GM12878 (cell line): ENCODE data around the gene INCA1. TPM values are rescaled to one million over a fixed set of nuclear protein-coding genes. Genes with fewer than 3 reads are reported as not detected.

Experiments
- ATAC-seq: fragments of 200-7000 bp; cut with Tn5 transposase; 3 replicates; pipeline ENCODE4 v1.9.1; 2020; ENCODE audit warnings: mild to moderate bottlenecking, moderate library complexity
- BruUV-seq: library from RNA; stranded (reverse); fragments of 400-500 nt; replicated peaks from 2 replicates; lab custom pipeline; 2021; lab: Mats Ljungman, UMichigan
- CTCF ChIA-PET: fragments of 300-600 bp; sonication (Branson Sonifier 250); formaldehyde crosslinking; extraction: SDS; loops from one replicate; lab custom pipeline; 2021; ENCODE audit warnings: inconsistent platforms; lab: Yijun Ruan, JAX
- POLR2A ChIA-PET: fragments of 350-600 bp; formaldehyde crosslinking; extraction: SDS; loops from one replicate; lab custom pipeline; 2021; ENCODE audit warnings: inconsistent platforms; lab: Charles Lee
- RAD21 ChIA-PET: fragments of 300-600 bp; sonication (Branson Sonifier 250); formaldehyde crosslinking; loops from one replicate; lab custom pipeline; 2023; ENCODE audit warnings: antibody characterized with exemption; ENCODE audit not compliant: unreplicated experiment; lab: Charles Lee
- SMC1A ChIA-PET: fragments of 300-600 bp; sonication (Branson Sonifier 250); formaldehyde crosslinking; loops from one replicate; lab custom pipeline; 2023; ENCODE audit not compliant: unreplicated experiment, uncharacterized antibody; lab: Charles Lee
- DNase-seq: peaks from one replicate; pipeline ENCODE4 v3.0.0-alpha.2; 2011; ENCODE audit warnings: low read depth, low spot score
- FAIRE-seq: peaks from 3 replicates; lab custom pipeline; 2011; peaks lifted over from hg19 to GRCh38; lab: Jason Lieb, UNC
- H2AFZ ChIP-seq: 2 replicates; pipeline ENCODE4 v1.6.0; 2011; ENCODE audit warnings: low read depth, low read length, control low read depth; ENCODE audit not compliant: control insufficient read depth
- H3K27ac ChIP-seq: 2 replicates; pipeline ENCODE4 v1.5.1; 2011; ENCODE audit warnings: control low read depth; ENCODE audit not compliant: control insufficient read depth, insufficient read depth
- H3K27me3 ChIP-seq, 2 experiments: replicated peaks in 1 of 2; 2 replicates each; pipeline versions ENCODE4 v1.6.0 to v1.6.1; 2011; ENCODE audit warnings: low read length in 1 of 2; ENCODE audit not compliant: control insufficient read depth in 2 of 2, insufficient read depth in 2 of 2
- H3K36me3 ChIP-seq, 2 experiments: 2 replicates each; pipeline ENCODE4 v1.5.1; 2011; ENCODE audit warnings: low read length in 1 of 2; ENCODE audit not compliant: control insufficient read depth in 2 of 2, insufficient read depth in 2 of 2
- H3K4me1 ChIP-seq: 2 replicates; pipeline ENCODE4 v1.6.1; 2011; ENCODE audit warnings: mild to moderate bottlenecking, low read length, moderate library complexity, mixed read lengths; ENCODE audit not compliant: control insufficient read depth, insufficient read depth
- H3K4me2 ChIP-seq: 2 replicates; pipeline ENCODE4 v1.6.0; 2011; ENCODE audit warnings: control low read depth; ENCODE audit not compliant: control insufficient read depth, insufficient read depth
- H3K4me3 ChIP-seq: fragments of 200-600 bp; sonication (generic); 2 replicates; pipeline ENCODE4 v1.5.1; 2016
- H3K79me2 ChIP-seq: 2 replicates; pipeline ENCODE4 v1.6.0; 2011; ENCODE audit warnings: low read length; ENCODE audit not compliant: control insufficient read depth, insufficient read depth
- H3K9ac ChIP-seq: 2 replicates; pipeline ENCODE4 v1.8.0; 2011; ENCODE audit warnings: low read length, control low read depth, mixed read lengths; ENCODE audit not compliant: control insufficient read depth, insufficient read depth
- H3K9me3 ChIP-seq: replicated peaks from 3 replicates; pipeline ENCODE4 v1.5.1; 2011; ENCODE audit warnings: mild to moderate bottlenecking, low read length; ENCODE audit not compliant: control insufficient read depth, insufficient read depth
- H4K20me1 ChIP-seq: 2 replicates; pipeline ENCODE4 v1.6.0; 2011; ENCODE audit not compliant: control insufficient read depth, insufficient read depth
- ATF7 ChIP-seq: fragments of 450-650 bp; IDR thresholded peaks from 2 replicates; pipeline ENCODE4 v1.6.1; 2016; ENCODE audit warnings: low read depth, mild to moderate bottlenecking
- HDAC6 ChIP-seq: fragments of 200-600 bp; sonication (generic); IDR thresholded peaks from one replicate; pipeline ENCODE4 v1.8.0; 2017; ENCODE audit warnings: antibody characterized with exemption; ENCODE audit not compliant: unreplicated experiment
- IKZF1 ChIP-seq: fragments of 450-650 bp; conservative IDR thresholded peaks from 2 replicates; pipeline ENCODE4 v1.6.1; 2017; ENCODE audit warnings: antibody characterized with exemption, mild to moderate bottlenecking
- NBN ChIP-seq: fragments of 450-650 bp; IDR thresholded peaks from 2 replicates; pipeline ENCODE4 v1.6.1; 2016
- POLR2AphosphoS2 ChIP-seq: IDR thresholded peaks from 2 replicates; pipeline ENCODE4 v1.6.1; 2011; ENCODE audit warnings: low read depth, mild to moderate bottlenecking, low read length, improper control_type of control experiment, moderate library complexity
- POLR2AphosphoS5 ChIP-seq: IDR thresholded peaks from 2 replicates; pipeline ENCODE4 v1.6.1; 2011; ENCODE audit warnings: mild to moderate bottlenecking, low read length, inconsistent platforms
- SMARCA5 ChIP-seq: fragments of 450-650 bp; IDR thresholded peaks from 2 replicates; pipeline ENCODE4 v1.6.1; 2017; ENCODE audit warnings: mild to moderate bottlenecking
- WGBS: methylation state at CpG from one replicate; pipeline ENCODE4 v1.1.6; 2016; ENCODE audit warnings: low lambda C conversion rate; ENCODE audit not compliant: insufficient replicate concordance, insufficient coverage; ENCODE audit errors: missing lambda C conversion rate; 5-methylcytosine and 5-hydroxymethylcytosine counted together
- in situ Hi-C: fragments of 300-500 bp; cut with MboI; formaldehyde crosslinking; loops from 9 replicates; pipeline ENCODE4 v1.14.3; 2018; ENCODE audit warnings: mixed read lengths
- intact Hi-C: fragments of 100-400 bp; cut with micrococcal nuclease; formaldehyde crosslinking; loops from one replicate; pipeline ENCODE4 v1.14.2; 2022; ENCODE audit not compliant: unreplicated experiment
- polyA plus RNA-seq, 11 experiments: library from polyadenylated mRNA; depleted of rRNA in 4 of 11; unstranded in 6 of 11; stranded (reverse) in 5 of 11; fragments of >200 nt; fragmentation: Nextera tagmentation in 4 of 11; fragmentation: Illumina TruSeq in 1 of 11; extraction: Ambion mirVana in 4 of 11; extraction: Trizol in 1 of 11; gene quantifications; 1 replicate in 1 of 11; 2 replicates in 10 of 11; pipeline versions ENCODE4 v1.2.1 to v1.2.3, GENCODE V29; 2011 to 2016; ENCODE audit warnings: inconsistent platforms in 2 of 11, missing spikeins in 2 of 11, low read depth in 1 of 11
- total RNA-seq, 4 experiments: library from RNA; depleted of rRNA in 3 of 4; stranded (reverse); fragments of >200 nt in 3 of 4; fragmentation: Illumina TruSeq in 1 of 4; extraction: Trizol in 1 of 4; gene quantifications; 2 replicates each; pipeline versions ENCODE4 v1.2.1 to v1.2.3, GENCODE V29; 2013 to 2021

INCA1 gene
- total and polyA plus RNA-seq, 10 of the 15 experiments (the other 5 are each of a cell fraction or from before 2014, with no cell fraction given) = 0.19 to 1.8 (median 0.45) TPM

DNA sequence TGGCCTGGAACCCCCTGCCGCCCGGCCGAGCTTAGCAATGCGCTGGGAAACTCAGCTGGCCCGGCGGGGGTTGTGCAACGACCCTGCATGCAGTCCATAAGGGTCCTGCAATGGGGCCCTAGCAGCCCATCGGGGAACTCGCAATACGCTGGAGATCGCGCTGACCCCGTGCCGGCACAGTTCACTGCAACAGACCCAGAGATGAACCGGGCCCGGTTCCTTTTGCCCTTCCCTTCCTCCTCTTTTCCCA is 57.9 kb downstream of the INCA1 start:
- TF ChIP-seq POLR2AphosphoS2 = no peak
- no peak for TF ChIP-seq IKZF1
- TF ChIP-seq NBN = 0 out of 2 replicates have a peak, but pooled peaks have one; percentile 37
- TF ChIP-seq ATF7 = no peak
- 0 out of 2 replicates have a peak, but pooled peaks have one; percentile 74 for TF ChIP-seq SMARCA5
- TF ChIP-seq POLR2AphosphoS5 = no peak
- TF ChIP-seq HDAC6 = peak; percentile 39
- TF ChIP-seq, all 136 proteins: peak for 3
- POLR2A ChIA-PET = interaction anchor here (0.6 to 17.5 kb wide), 18 partner anchors 9 to 1504 kb away, joined by 3 to 272 read pairs (median 4); partner anchors contain the start of genes CAMTA2, DERL2, ENO3 and INCA1
- RAD21 ChIA-PET = interaction anchor here (0.8 to 2.8 kb wide), 9 partner anchors 9 to 384 kb away, joined by 3 to 31 read pairs (median 4); partner anchors contain the start of genes ARRB2, CHRNE, MYBBP1A and PFN1
- SMC1A ChIA-PET = interaction anchor here (0.8 to 4.5 kb wide), 12 partner anchors 13 to 317 kb away, joined by 3 to 38 read pairs (median 4); partner anchors contain the start of genes CAMTA2, CHRNE, ENO3 and SPAG7
- Histone ChIP-seq H3K9ac (peak overlapping the region; percentile 98), H3K9me3 (no peaks in the 10 kb centered on the region), H3K79me2 (peaks cover 62% of the 10 kb centered on the region), H3K27me3 (no peaks in the 10 kb centered on the region), H3K4me2 (peak overlapping the region; percentile 98), H4K20me1 (no peaks in the 10 kb centered on the region), H3K4me1 (peaks cover 38% of the 10 kb centered on the region), H3K27ac (peak overlapping the region; percentile 97), H3K4me3 (peak overlapping the region; percentile 92), H2AFZ (peak overlapping the region; percentile 77), H3K36me3 (peaks cover 12 to 25% of the 10 kb centered on the region in 2 experiments)
- in situ Hi-C loops (no loop called here), intact Hi-C loops (no loop called here)
- WGBS = 1% methylated on average over 16 of the region's 16 CpGs
- peak; percentile 1 for ATAC-seq
- FAIRE-seq = no peak
- no TSS peak for BruUV-seq
- CTCF ChIA-PET = interaction anchor here (1.1 to 3.5 kb wide), 11 partner anchors 12 to 207 kb away, joined by 3 to 28 read pairs (median 4); partner anchors contain the start of genes C17orf107, CHRNE, ENO3 and SPAG7
- DNase-seq = no peak
